OCI-LY3 (cell line): ENCODE measurements around the gene CARS1.

Experiments
- CTCF ChIP-seq: fragments of 200-600, 300-600 bp; sonication (generic); IDR thresholded peaks from 2 replicates; pipeline ENCODE4 v1.5.1; 2014; ENCODE audit warnings: antibody characterized with exemption, low read length, low read depth
- EZH2phosphoT487 ChIP-seq: fragments of 200-600 bp; shearing (Covaris generic); IDR thresholded peaks from 2 replicates; pipeline ENCODE4 v1.6.1; 2018; ENCODE audit warnings: antibody characterized with exemption, mixed run types, low read depth

GRCh38 chr11:3037040-3037944, 19.9 kb downstream of the CARS1 start:
- TF ChIP-seq CTCF (peak; percentile 77), EZH2phosphoT487 (no peak)
